Hematopoietic multipotent progenitor cell treated with erythropoietin and hydrocortisone succinate and interleukin-3 and kit ligand, for 15 days (in vitro differentiated cells): ENCODE measurements around the gene REXO5.
"Not testable (repeated sequence)": the region's sequence is repeated elsewhere in the genome, so short reads cannot be mapped to it uniquely, and the experiment has no call there.

Source experiments
- DNase-seq: peaks from one replicate; pipeline ENCODE4 v3.0.0-alpha.2; 2015; ENCODE audit warnings: low spot score

REXO5 gene

GRCh38 chr16:20806168-20807050 is at the start of gene REXO5, which contains the start of gene ERI2:
Gene REXO5 (plus strand): TSS chr16:20806527. CDS start chr16:20806954, 427 bp downstream.
Gene ERI2 (minus strand): TSS chr16:20806472. CDS start chr16:20806430, 42 bp downstream.
- DNase-seq: peak; percentile 85

- DNase-seq: no peak
Observed at GRCh38 chr16:20760346-20760745, 46.0 kb upstream of the REXO5 start.

GRCh38 chr16:20761175-20761574 is 45.2 kb upstream of the REXO5 start:
- no peak for DNase-seq

GRCh38 chr16:20762404-20763123 is 43.8 kb upstream of the REXO5 start:
- DNase-seq: no peak

GRCh38 chr16:20763461-20764232 is 42.7 kb upstream of the REXO5 start, which contains the start of gene ACSM3:
Gene ACSM3 (plus strand): TSS chr16:20764014. CDS start chr16:20770035, 6,021 bp downstream.
- DNase-seq: peak; percentile 57

- not testable (repeated sequence) for DNase-seq
Observed at GRCh38 chr16:20764448-20764847, 41.9 kb upstream of the REXO5 start.

- DNase-seq: no peak
Observed at GRCh38 chr16:20765732-20766131, 40.6 kb upstream of the REXO5 start.

- DNase-seq: no peak
Observed at GRCh38 chr16:20766294-20766693, 40.0 kb upstream of the REXO5 start.

GRCh38 chr16:20767577-20767976 is 38.8 kb upstream of the REXO5 start:
- DNase-seq: no peak

GRCh38 chr16:20768121-20768520 is 38.2 kb upstream of the REXO5 start:
- DNase-seq: no peak

- no peak for DNase-seq
Observed at GRCh38 chr16:20768818-20769217, 37.5 kb upstream of the REXO5 start.

GRCh38 chr16:20773679-20774078 is 32.6 kb upstream of the REXO5 start:
- no peak for DNase-seq

GRCh38 chr16:20774703-20775362 is 31.5 kb upstream of the REXO5 start:
- peak; percentile 60 for DNase-seq

GRCh38 chr16:20781697-20782096 is 24.6 kb upstream of the REXO5 start:
- no peak for DNase-seq

GRCh38 chr16:20782470-20782869 is 23.9 kb upstream of the REXO5 start:
- no peak for DNase-seq

- DNase-seq: no peak
Observed at GRCh38 chr16:20784204-20784603, 22.1 kb upstream of the REXO5 start.

- DNase-seq: no peak
Observed at GRCh38 chr16:20789130-20789529, 17.2 kb upstream of the REXO5 start.

- DNase-seq: no peak
Observed at GRCh38 chr16:20791923-20792612, 14.3 kb upstream of the REXO5 start.

- DNase-seq: no peak
Observed at GRCh38 chr16:20798364-20798763, 8.0 kb upstream of the REXO5 start.

GRCh38 chr16:20799599-20799998 is 6.7 kb upstream of the REXO5 start:
- peak; percentile 69 for DNase-seq

GRCh38 chr16:20801278-20801677 is 5.0 kb upstream of the REXO5 start:
- DNase-seq: no peak
